Epithelial cell of proximal tubule (primary cell): ENCODE data around the gene FOXC1. TPM values are rescaled to one million over a fixed set of nuclear protein-coding genes. Genes with fewer than 3 reads are reported as not detected.

Experiments used
- DNase-seq: peaks from one replicate; pipeline ENCODE4 v3.0.0-alpha.2; 2011; ENCODE audit warnings: low read depth
- H3K4me3 ChIP-seq: 2 replicates; pipeline ENCODE4 v1.5.1; 2011; ENCODE audit warnings: low read depth, mild to moderate bottlenecking, low read length
- CTCF ChIP-seq: conservative IDR thresholded peaks from 2 replicates; pipeline ENCODE4 v1.5.1; 2012; ENCODE audit warnings: low read depth, mild to moderate bottlenecking, low read length
- total RNA-seq: library from RNA; depleted of rRNA; stranded (reverse); fragments of >200 nt; gene quantifications from 2 replicates; pipeline ENCODE4 v1.2.3, GENCODE V29; 2015

Gene FOXC1
- total RNA-seq, 1 donor from 2014 or later: 27.7 TPM

- DNase-seq: no peak
- H3K4me3 ChIP-seq: peak overlapping the region; percentile 87
- no peak for TF ChIP-seq CTCF
These were observed 15.4 kb downstream of the FOXC1 start for GRCh38 chr6:1624851-1625781.

- no peak for TF ChIP-seq CTCF
- DNase-seq: no peak
- H3K4me3 ChIP-seq: peak overlapping the region; percentile 87
These were observed 16.2 kb downstream of the FOXC1 start for GRCh38 chr6:1625794-1626435.

GRCh38 chr6:1626481-1626880 lies 16.8 kb downstream of the FOXC1 start:
- TF ChIP-seq CTCF: no peak
- no peak overlapping the region for H3K4me3 ChIP-seq
- DNase-seq: no peak

- no peak for TF ChIP-seq CTCF
- no peak for DNase-seq
- no peak overlapping the region for H3K4me3 ChIP-seq
These were observed 18.3 kb downstream of the FOXC1 start for GRCh38 chr6:1627827-1628560.

GRCh38 chr6:1629316-1629715 lies 19.6 kb downstream of the FOXC1 start:
- TF ChIP-seq CTCF: no peak
- no peak for DNase-seq
- no peak overlapping the region for H3K4me3 ChIP-seq

GRCh38 chr6:1630212-1630770 lies 20.6 kb downstream of the FOXC1 start:
- H3K4me3 ChIP-seq: no peak overlapping the region
- DNase-seq: no peak

More at GRCh38 chr6:1630212-1630770, 20.6 kb downstream of the FOXC1 start:
- no peak for TF ChIP-seq CTCF
